ENCODE data around the gene DMRT3.

DMRT3 gene

GRCh38 chr9:994005-994404 lies 17.6 kb downstream of the DMRT3 start:
- peak; percentile 50 for DNase-seq
- in situ Hi-C loops (cut with MboI; ENCODE audit: low pct_unique_long_range_greater_than_20kb, low sequenced_read_pairs), result loop anchor here (10.0 kb wide), 1 partner anchor 99 kb away; no protein-coding TSS in a partner anchor

- no peak for DNase-seq
- in situ Hi-C loops (cut with MboI; ENCODE audit: low pct_unique_long_range_greater_than_20kb, low sequenced_read_pairs), result loop anchor here (10.0 kb wide), 1 partner anchor 100 kb away; no protein-coding TSS in a partner anchor
Observed at GRCh38 chr9:995192-995591, 18.7 kb downstream of the DMRT3 start.

GRCh38 chr9:995781-996180 lies 19.3 kb downstream of the DMRT3 start:
- in situ Hi-C loops (cut with MboI; ENCODE audit: low pct_unique_long_range_greater_than_20kb, low sequenced_read_pairs), result loop anchor here (10.0 kb wide), 1 partner anchor 101 kb away; no protein-coding TSS in a partner anchor
- DNase-seq, result no peak

GRCh38 chr9:998299-999110 lies 22.1 kb downstream of the DMRT3 start:
- peak; percentile 23 for DNase-seq
- in situ Hi-C loops (cut with MboI; ENCODE audit: low pct_unique_long_range_greater_than_20kb, low sequenced_read_pairs), result loop anchor here (10.0 kb wide), 1 partner anchor 104 kb away; no protein-coding TSS in a partner anchor

GRCh38 chr9:1001838-1002237 lies 25.4 kb downstream of the DMRT3 start:
- in situ Hi-C loops (cut with MboI; ENCODE audit: low pct_unique_long_range_greater_than_20kb, low sequenced_read_pairs), result no loop called here
- no peak for DNase-seq

GRCh38 chr9:1002678-1003077 lies 26.2 kb downstream of the DMRT3 start:
- in situ Hi-C loops (cut with MboI; ENCODE audit: low pct_unique_long_range_greater_than_20kb, low sequenced_read_pairs), result no loop called here
- no peak for DNase-seq

GRCh38 chr9:1005043-1005667 lies 28.7 kb downstream of the DMRT3 start:
- in situ Hi-C loops (cut with MboI; ENCODE audit: low pct_unique_long_range_greater_than_20kb, low sequenced_read_pairs), result no loop called here
- peak; percentile 66 for DNase-seq

GRCh38 chr9:1007312-1007711 lies 30.9 kb downstream of the DMRT3 start:
- DNase-seq, result no peak
- in situ Hi-C loops (cut with MboI; ENCODE audit: low pct_unique_long_range_greater_than_20kb, low sequenced_read_pairs), result no loop called here

- no peak for DNase-seq
- in situ Hi-C loops (cut with MboI; ENCODE audit: low pct_unique_long_range_greater_than_20kb, low sequenced_read_pairs), result no loop called here
Observed at GRCh38 chr9:1008216-1008615, 31.8 kb downstream of the DMRT3 start.

GRCh38 chr9:1009101-1009707 lies 32.7 kb downstream of the DMRT3 start:
- DNase-seq, result peak; percentile 86
- in situ Hi-C loops (cut with MboI; ENCODE audit: low pct_unique_long_range_greater_than_20kb, low sequenced_read_pairs), result no loop called here

GRCh38 chr9:1013021-1013420 lies 36.6 kb downstream of the DMRT3 start:
- in situ Hi-C loops (cut with MboI; ENCODE audit: low pct_unique_long_range_greater_than_20kb, low sequenced_read_pairs), result no loop called here
- DNase-seq, result peak; percentile 37

- no peak for DNase-seq
- in situ Hi-C loops (cut with MboI; ENCODE audit: low pct_unique_long_range_greater_than_20kb, low sequenced_read_pairs), result no loop called here
Observed at GRCh38 chr9:1014225-1014624, 37.8 kb downstream of the DMRT3 start.

GRCh38 chr9:1014640-1015039 lies 38.2 kb downstream of the DMRT3 start:
- in situ Hi-C loops (cut with MboI; ENCODE audit: low pct_unique_long_range_greater_than_20kb, low sequenced_read_pairs), result no loop called here
- no peak for DNase-seq

GRCh38 chr9:1018121-1018520 lies 41.7 kb downstream of the DMRT3 start:
- DNase-seq, result peak; percentile 43
- in situ Hi-C loops (cut with MboI; ENCODE audit: low pct_unique_long_range_greater_than_20kb, low sequenced_read_pairs), result no loop called here

GRCh38 chr9:1024112-1024511 lies 47.7 kb downstream of the DMRT3 start:
- no peak for DNase-seq
- in situ Hi-C loops (cut with MboI; ENCODE audit: low pct_unique_long_range_greater_than_20kb, low sequenced_read_pairs), result no loop called here

GRCh38 chr9:1025131-1025530 lies 48.7 kb downstream of the DMRT3 start:
- no peak for DNase-seq
- in situ Hi-C loops (cut with MboI; ENCODE audit: low pct_unique_long_range_greater_than_20kb, low sequenced_read_pairs), result no loop called here

GRCh38 chr9:1026219-1026618 lies 49.8 kb downstream of the DMRT3 start:
- DNase-seq, result no peak
- in situ Hi-C loops (cut with MboI; ENCODE audit: low pct_unique_long_range_greater_than_20kb, low sequenced_read_pairs), result no loop called here

GRCh38 chr9:1028501-1029190 lies 52.2 kb downstream of the DMRT3 start:
- DNase-seq, result no peak
- in situ Hi-C loops (cut with MboI; ENCODE audit: low pct_unique_long_range_greater_than_20kb, low sequenced_read_pairs), result no loop called here

GRCh38 chr9:1031951-1032601 lies 55.6 kb downstream of the DMRT3 start:
- in situ Hi-C loops (cut with MboI; ENCODE audit: low pct_unique_long_range_greater_than_20kb, low sequenced_read_pairs), result no loop called here
- DNase-seq, result no peak
